Measurements from ENCODE around the gene TP53TG5. TPM values are rescaled to one million over a fixed set of nuclear protein-coding genes. Genes with fewer than 3 reads are reported as not detected.

Gene TP53TG5
- polyA plus RNA-seq, 1 donor (not counting 4 experiments of a cell fraction or from before 2014, with no cell fraction given) = not detected

DNA sequence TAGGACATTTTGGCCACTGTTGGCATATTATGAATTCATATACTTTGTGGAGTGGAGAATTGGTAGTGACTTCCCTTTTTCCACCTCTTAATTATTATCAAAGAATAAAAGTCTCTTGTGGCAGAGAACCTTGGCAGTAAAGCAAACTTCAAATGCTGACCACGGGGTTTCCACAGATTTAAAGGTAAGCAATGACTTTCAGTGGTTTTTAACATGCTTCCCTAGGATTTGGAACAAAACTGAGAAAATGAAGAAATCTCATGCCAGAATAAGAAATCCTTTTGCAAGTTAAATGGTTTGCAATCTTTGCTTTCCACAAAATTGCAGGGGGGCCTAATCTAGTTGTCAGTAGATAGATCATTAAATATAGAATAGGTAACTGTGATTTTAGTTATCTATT lies 27.9 kb downstream of the TP53TG5 start:
- Histone ChIP-seq H3K36me3 (ENCODE audit: control insufficient read depth in 2 of 2, extremely low read depth in 1 of 2, insufficient read depth in 2 of 2, low read length in 2 of 2) (peaks cover 0 to 3% of the 10 kb centered on the region in 2 experiments), H3K9me1 (ENCODE audit: control insufficient read depth, extremely low read depth, insufficient read depth, low read length) (no peaks in the 10 kb centered on the region), H3K79me2 (ENCODE audit: control insufficient read depth, insufficient read depth, low read length) (peaks cover 30% of the 10 kb centered on the region), H3K9ac (ENCODE audit: control insufficient read depth, extremely low read depth, insufficient read depth, low read length) (no peak overlapping the region), H3K4me1 (ENCODE audit: control insufficient read depth, extremely low read depth, insufficient read depth, low read length) (peaks cover 29% of the 10 kb centered on the region), H3K9me3 (ENCODE audit: control insufficient read depth, low read depth, low read length) (no peaks in the 10 kb centered on the region), H3K27me3 (ENCODE audit: control insufficient read depth, extremely low read depth, insufficient read depth, low read length) (no peaks in the 10 kb centered on the region), H3K4me3 (ENCODE audit: control insufficient read depth in 2 of 3, extremely low read depth in 1 of 3, insufficient read depth in 2 of 3, low read depth in 1 of 3, low read length in 3 of 3) (no peak overlapping the region), H3K4me2 (ENCODE audit: control insufficient read depth, extremely low read depth, insufficient read depth, low read depth, low read length) (no peak overlapping the region), H2AFZ (ENCODE audit: control insufficient read depth, low read length) (no peak overlapping the region), H3K27ac (ENCODE audit: control insufficient read depth, insufficient read depth, low read length) (no peak overlapping the region), H4K20me1 (ENCODE audit: control insufficient read depth, extremely low read depth, insufficient read depth, low read length) (peaks cover 8% of the 10 kb centered on the region)
- no peak for DNase-seq (ENCODE audit: low read depth, low spot score)
- TF ChIP-seq CTCF (optimal IDR thresholded peaks at IDR 0.05 in 1 of 3, IDR thresholded peaks at IDR 0.05 in 1 of 3, conservative IDR thresholded peaks at IDR 0.05 in 1 of 3; ENCODE audit: extremely low read depth in 1 of 3, insufficient read depth in 2 of 3, low read length in 3 of 3) (no peak), EZH2 (IDR thresholded peaks at IDR 0.05; ENCODE audit: low read length) (no peak)
- dilution Hi-C loops (cut with MboI; ENCODE audit: extremely low pct_ligation_motif_present, low sequenced_read_pairs) = no loop called here
- no peak for FAIRE-seq

GRCh38 chr20:45347936-45348778 lies 30.0 kb downstream of the TP53TG5 start, which contains the start of gene SDC4:
Gene SDC4 (minus strand): TSS chr20:45348424. CDS start chr20:45348384, 40 bp downstream.
- Histone ChIP-seq H3K9ac (ENCODE audit: control insufficient read depth, extremely low read depth, insufficient read depth, low read length) (peak within 1 kb of the TSS; percentile 99), H3K27ac (ENCODE audit: control insufficient read depth, insufficient read depth, low read length) (peak within 1 kb of the TSS; percentile 98), H3K79me2 (ENCODE audit: control insufficient read depth, insufficient read depth, low read length) (peaks cover 50% of the 10 kb centered on the region), H4K20me1 (ENCODE audit: control insufficient read depth, extremely low read depth, insufficient read depth, low read length) (peaks cover 8% of the 10 kb centered on the region), H3K27me3 (ENCODE audit: control insufficient read depth, extremely low read depth, insufficient read depth, low read length) (no peaks in the 10 kb centered on the region), H2AFZ (ENCODE audit: control insufficient read depth, low read length) (peak within 1 kb of the TSS; percentile 56), H3K9me3 (ENCODE audit: control insufficient read depth, low read depth, low read length) (no peaks in the 10 kb centered on the region), H3K4me1 (ENCODE audit: control insufficient read depth, extremely low read depth, insufficient read depth, low read length) (peaks cover 44% of the 10 kb centered on the region), H3K36me3 (ENCODE audit: control insufficient read depth in 2 of 2, extremely low read depth in 1 of 2, insufficient read depth in 2 of 2, low read length in 2 of 2) (peaks cover 3 to 15% of the 10 kb centered on the region in 2 experiments), H3K4me3 (ENCODE audit: control insufficient read depth in 2 of 3, extremely low read depth in 1 of 3, insufficient read depth in 2 of 3, low read depth in 1 of 3, low read length in 3 of 3) (peak within 1 kb of the TSS; percentile 92 to 100 (median 99)), H3K4me2 (ENCODE audit: control insufficient read depth, extremely low read depth, insufficient read depth, low read depth, low read length) (peak within 1 kb of the TSS; percentile 77), H3K9me1 (ENCODE audit: control insufficient read depth, extremely low read depth, insufficient read depth, low read length) (peaks cover 2% of the 10 kb centered on the region)
- TF ChIP-seq CTCF (optimal IDR thresholded peaks at IDR 0.05 in 1 of 3, IDR thresholded peaks at IDR 0.05 in 1 of 3, conservative IDR thresholded peaks at IDR 0.05 in 1 of 3; ENCODE audit: extremely low read depth in 1 of 3, insufficient read depth in 2 of 3, low read length in 3 of 3) = no peak
- TF ChIP-seq EZH2 (IDR thresholded peaks at IDR 0.05; ENCODE audit: low read length) = no peak
- FAIRE-seq = no peak
- DNase-seq (ENCODE audit: low read depth, low spot score) = no peak
- dilution Hi-C loops (cut with MboI; ENCODE audit: extremely low pct_ligation_motif_present, low sequenced_read_pairs) = no loop called here

Measured in keratinocyte (primary cell).